ENCODE measurements around the gene CTXN2. TPM values are rescaled to one million over a fixed set of nuclear protein-coding genes. Genes with fewer than 3 reads are reported as not detected.

Gene CTXN2
- 0.02 to 0.05 TPM (median 0.03 TPM) in 3 of 5 replicates, not detected in the others for total RNA-seq (2022; extraction: Qiagen RNA extraction)

DNA sequence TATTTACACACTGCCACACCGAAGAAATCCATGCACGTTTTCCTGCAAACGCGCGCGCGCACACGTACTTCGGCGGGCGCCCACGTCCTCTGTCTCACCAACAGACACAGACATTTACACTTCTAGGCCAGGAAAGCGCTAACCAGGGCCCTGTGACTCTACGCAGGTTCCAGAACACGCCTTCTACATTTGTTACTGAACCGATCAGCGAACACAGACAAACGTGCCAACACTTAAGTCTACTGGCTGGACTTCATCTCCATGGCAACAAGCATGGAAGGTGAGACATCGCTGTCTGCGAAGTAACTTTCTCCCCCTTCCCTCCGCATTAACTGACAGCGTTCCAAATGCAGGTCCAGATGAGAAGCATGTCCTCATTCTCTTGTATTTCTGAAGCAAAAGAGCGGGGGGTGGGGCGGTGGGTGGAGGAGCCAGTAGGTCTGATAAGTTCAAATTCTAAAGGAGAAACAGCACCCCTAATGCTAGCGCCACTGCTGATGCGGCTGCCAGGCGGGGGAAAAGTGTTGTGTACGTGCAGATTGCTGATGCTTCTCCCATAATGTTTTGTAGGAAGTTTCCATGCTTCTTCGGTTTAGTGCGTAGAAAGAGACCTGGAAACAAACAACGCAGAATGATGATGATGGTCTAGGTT, at the start of gene CTXN2:
Gene CTXN2 (plus strand): TSS at position 92 of the 652 bp plus-strand sequence. CDS start 9,636 bp downstream, outside the sequence.

DNA sequence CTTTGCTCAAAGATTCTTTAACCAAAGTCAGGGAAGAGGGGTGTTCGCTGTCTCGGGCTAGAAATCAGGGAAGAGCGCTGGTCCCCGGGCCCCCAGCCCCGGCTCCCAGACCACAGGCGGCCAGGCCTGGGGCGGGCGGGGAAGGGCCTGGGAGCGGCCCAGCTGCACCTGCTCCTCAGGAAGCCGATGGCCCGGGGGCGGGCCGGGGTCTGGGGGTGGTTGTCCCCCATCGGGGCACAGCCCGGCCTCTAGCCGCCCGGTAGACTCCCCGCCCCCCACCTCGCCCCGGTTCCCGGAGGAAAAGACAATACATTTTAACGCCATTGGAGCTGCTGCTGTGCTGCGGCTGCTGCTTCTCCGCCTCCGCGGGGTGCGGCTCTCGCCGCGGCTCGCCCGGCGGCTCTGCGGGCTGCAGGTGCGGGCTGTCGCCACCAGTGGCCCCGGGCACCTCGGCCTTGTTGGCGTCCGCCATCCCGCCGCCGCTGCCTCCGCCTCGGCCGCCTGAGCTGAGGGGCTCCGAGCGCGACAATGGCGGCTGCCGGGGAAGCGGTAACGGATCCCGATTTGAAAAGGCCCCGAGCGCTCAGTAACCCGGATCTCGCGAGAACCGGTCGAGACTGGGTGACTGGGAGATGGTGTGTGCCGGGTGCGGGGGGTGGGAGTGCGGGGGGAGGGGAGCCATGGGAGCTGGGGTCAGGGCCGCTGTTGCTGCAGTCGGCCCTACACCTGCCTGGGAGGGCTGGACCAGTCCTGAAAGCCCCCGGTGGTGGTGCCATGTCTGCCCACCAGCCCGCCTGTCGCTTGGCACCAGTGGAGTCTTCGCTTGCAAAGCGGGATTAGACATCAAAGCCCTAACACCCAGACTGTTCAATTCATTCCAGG, 13.5 kb upstream of the CTXN2 start, which contains the start of gene MYEF2:
Gene MYEF2 (minus strand): TSS at position 530 of the 882 bp plus-strand sequence. CDS start 58 bp downstream, at position 472.

GRCh38 chr15:48205981-48206380, 14.5 kb downstream of the CTXN2 start, which contains the start of gene SLC12A1:
TSS of gene SLC12A1 (plus strand) at chr15:48206302. CDS start at chr15:48207720, 1,418 bp downstream.

Other genes starting within 250 kb of the CTXN2 start
- gene SLC24A5, start 70.7 kb upstream of the CTXN2 start, total RNA-seq (2022; extraction: Qiagen RNA extraction): not detected in 5 replicates
- gene MYEF2, start 13.4 kb upstream of the CTXN2 start, total RNA-seq (2022; extraction: Qiagen RNA extraction): 12.8 to 17.4 TPM (median 15.6 TPM) in 5 replicates
- not detected in 5 replicates for gene SLC12A1, start 14.6 kb downstream of the CTXN2 start, total RNA-seq (2022; extraction: Qiagen RNA extraction)
- gene DUT, start 139.8 kb downstream of the CTXN2 start, total RNA-seq (2022; extraction: Qiagen RNA extraction): 101 to 105 TPM (median 102 TPM) in 5 replicates

Data from A549 treated with dexamethasone at 1 μM for 4 hours (cell line).